ENCODE data around the gene ANO1. TPM values are rescaled to one million over a fixed set of nuclear protein-coding genes. Genes with fewer than 3 reads are reported as not detected.

ANO1 gene
- total RNA-seq, 1 experiment from 2014 or later: not detected

- in situ Hi-C loops (cut with HindIII; ENCODE audit: low sequenced_read_pairs): no loop called here
- DNase-seq (ENCODE audit: low spot score): no peak
Observed at GRCh38 chr11:70126494-70126893, 48.4 kb downstream of the ANO1 start.

- in situ Hi-C loops (cut with HindIII; ENCODE audit: low sequenced_read_pairs): no loop called here
- no peak for DNase-seq (ENCODE audit: low spot score)
Observed at GRCh38 chr11:70127653-70128434, 49.7 kb downstream of the ANO1 start.

- in situ Hi-C loops (cut with HindIII; ENCODE audit: low sequenced_read_pairs): no loop called here
- DNase-seq (ENCODE audit: low spot score): no peak
Observed at GRCh38 chr11:70128435-70128906, 50.4 kb downstream of the ANO1 start.

GRCh38 chr11:70129051-70129592 is 51.0 kb downstream of the ANO1 start:
- in situ Hi-C loops (cut with HindIII; ENCODE audit: low sequenced_read_pairs): no loop called here
- DNase-seq (ENCODE audit: low spot score): no peak

- no peak for DNase-seq (ENCODE audit: low spot score)
- in situ Hi-C loops (cut with HindIII; ENCODE audit: low sequenced_read_pairs): no loop called here
Observed at GRCh38 chr11:70130636-70131035, 52.5 kb downstream of the ANO1 start.

- DNase-seq (ENCODE audit: low spot score): no peak
Observed at GRCh38 chr11:70131606-70132190, 53.6 kb downstream of the ANO1 start.

GRCh38 chr11:70132641-70133040 is 54.5 kb downstream of the ANO1 start:
- no peak for DNase-seq (ENCODE audit: low spot score)
- in situ Hi-C loops (cut with HindIII; ENCODE audit: low sequenced_read_pairs): no loop called here

More at GRCh38 chr11:70131606-70132190, 53.6 kb downstream of the ANO1 start:
- in situ Hi-C loops (cut with HindIII; ENCODE audit: low sequenced_read_pairs): no loop called here

GRCh38 chr11:70133771-70134335 is 55.7 kb downstream of the ANO1 start:
- no peak for DNase-seq (ENCODE audit: low spot score)
- in situ Hi-C loops (cut with HindIII; ENCODE audit: low sequenced_read_pairs): no loop called here

- in situ Hi-C loops (cut with HindIII; ENCODE audit: low sequenced_read_pairs): no loop called here
- DNase-seq (ENCODE audit: low spot score): no peak
Observed at GRCh38 chr11:70134490-70134889, 56.4 kb downstream of the ANO1 start.

- no peak for DNase-seq (ENCODE audit: low spot score)
- in situ Hi-C loops (cut with HindIII; ENCODE audit: low sequenced_read_pairs): no loop called here
Observed at GRCh38 chr11:70135142-70135541, 57.0 kb downstream of the ANO1 start.

GRCh38 chr11:70135625-70136059 is 57.5 kb downstream of the ANO1 start:
- in situ Hi-C loops (cut with HindIII; ENCODE audit: low sequenced_read_pairs): no loop called here

GRCh38 chr11:70137383-70137782 is 59.3 kb downstream of the ANO1 start:
- no peak for DNase-seq (ENCODE audit: low spot score)
- in situ Hi-C loops (cut with HindIII; ENCODE audit: low sequenced_read_pairs): no loop called here

More at GRCh38 chr11:70135625-70136059, 57.5 kb downstream of the ANO1 start:
- no peak for DNase-seq (ENCODE audit: low spot score)

GRCh38 chr11:70138403-70138802 is 60.3 kb downstream of the ANO1 start:
- in situ Hi-C loops (cut with HindIII; ENCODE audit: low sequenced_read_pairs): no loop called here
- no peak for DNase-seq (ENCODE audit: low spot score)

- in situ Hi-C loops (cut with HindIII; ENCODE audit: low sequenced_read_pairs): no loop called here
- no peak for DNase-seq (ENCODE audit: low spot score)
Observed at GRCh38 chr11:70139785-70140410, 61.8 kb downstream of the ANO1 start.

GRCh38 chr11:70140711-70141485 is 62.8 kb downstream of the ANO1 start:
- in situ Hi-C loops (cut with HindIII; ENCODE audit: low sequenced_read_pairs): no loop called here
- no peak for DNase-seq (ENCODE audit: low spot score)

- in situ Hi-C loops (cut with HindIII; ENCODE audit: low sequenced_read_pairs): no loop called here
- no peak for DNase-seq (ENCODE audit: low spot score)
Observed at GRCh38 chr11:70141486-70142220, 63.5 kb downstream of the ANO1 start.

- in situ Hi-C loops (cut with HindIII; ENCODE audit: low sequenced_read_pairs): no loop called here
- no peak for DNase-seq (ENCODE audit: low spot score)
Observed at GRCh38 chr11:70142221-70142875, 64.2 kb downstream of the ANO1 start.

- DNase-seq (ENCODE audit: low spot score): no peak
- in situ Hi-C loops (cut with HindIII; ENCODE audit: low sequenced_read_pairs): no loop called here
Observed at GRCh38 chr11:70144262-70144661, 66.1 kb downstream of the ANO1 start.

All from G401 (cell line).